MM.1S (cell line): ENCODE results near the gene GIMAP4.

Experiments
- CTCF ChIP-seq: fragments of 300-600 bp; sonication (generic); IDR thresholded peaks from 2 replicates; pipeline ENCODE4 v1.5.1; 2016; ENCODE audit warnings: antibody characterized with exemption, low read length, mixed read lengths
- EZH2 ChIP-seq: fragments of 300-600 bp; sonication (generic); optimal IDR thresholded peaks from 2 replicates; pipeline ENCODE3; 2017; ENCODE audit warnings: low read depth, mild to moderate bottlenecking, antibody characterized with exemption, low read length, mixed read lengths
- EZH2phosphoT487 ChIP-seq: fragments of 300-600 bp; sonication (generic); IDR thresholded peaks from 2 replicates; pipeline ENCODE4 v1.6.1; 2018; ENCODE audit warnings: antibody characterized with exemption, low read length

GRCh38 chr7:150580638-150581394, 13.6 kb downstream of the GIMAP4 start:
- TF ChIP-seq CTCF (no peak), EZH2 (no peak), EZH2phosphoT487 (no peak)
